CD14-positive monocyte (primary cell): ENCODE measurements around the gene MYBPC2. TPM values are rescaled to one million over a fixed set of nuclear protein-coding genes. Genes with fewer than 3 reads are reported as not detected.

Experiments
- DNase-seq, 3 donors: peaks; one replicate each; pipeline ENCODE4 v3.0.0-alpha.2; 2011 to 2022
- H2AFZ ChIP-seq: 2 replicates; pipeline ENCODE4 v1.6.0; 2012; ENCODE audit warnings: mild to moderate bottlenecking, low read depth, low read length, inconsistent platforms; ENCODE audit not compliant: insufficient read depth, poor library complexity, severe bottlenecking
- H3K27ac ChIP-seq, 2 donors: 1 replicate in 1 of 2; 2 replicates in 1 of 2; pipeline ENCODE4 v1.5.1; 2012 to 2013; ENCODE audit warnings: low read length in 2 of 2, control low read depth in 1 of 2, inconsistent platforms in 1 of 2, low read depth in 1 of 2, mild to moderate bottlenecking in 1 of 2
- H3K27me3 ChIP-seq, 2 donors: one replicate each; pipeline versions ENCODE4 v1.6.0 to v1.6.1; 2011 to 2013; ENCODE audit warnings: low read length in 2 of 2; ENCODE audit not compliant: control insufficient read depth in 2 of 2, insufficient read depth in 2 of 2
- H3K36me3 ChIP-seq, 2 donors: replicated peaks in 1 of 2; 1 replicate in 1 of 2; 2 replicates in 1 of 2; pipeline versions ENCODE4 v1.5.1 to v1.6.1; 2012 to 2013; ENCODE audit warnings: low read length in 2 of 2, control low read depth in 1 of 2, inconsistent platforms in 1 of 2, mild to moderate bottlenecking in 1 of 2; ENCODE audit not compliant: insufficient read depth in 2 of 2, control insufficient read depth in 1 of 2
- H3K4me1 ChIP-seq, 2 donors: 1 replicate in 1 of 2; 2 replicates in 1 of 2; pipeline versions ENCODE4 v1.5.1 to v1.6.1; 2012 to 2013; ENCODE audit warnings: low read length in 2 of 2, control low read depth in 1 of 2, inconsistent platforms in 1 of 2, mild to moderate bottlenecking in 1 of 2, moderate library complexity in 1 of 2; ENCODE audit not compliant: insufficient read depth in 2 of 2, control insufficient read depth in 1 of 2
- H3K4me2 ChIP-seq: replicated peaks from 2 replicates; pipeline ENCODE3; 2012; ENCODE audit warnings: low read length, moderate library complexity, mild to moderate bottlenecking; ENCODE audit not compliant: poor library complexity, severe bottlenecking; ENCODE audit errors: extremely low read depth
- H3K4me3 ChIP-seq, 3 experiments: fragments of 200-600 bp in 1 of 3; sonication (generic) in 1 of 3; replicated peaks in 1 of 3; 1 replicate in 2 of 3; 2 replicates in 1 of 3; pipeline ENCODE4 v1.5.1; 2011 to 2013; ENCODE audit warnings: low read length in 3 of 3, mild to moderate bottlenecking in 3 of 3, control low read depth in 2 of 3, low read depth in 2 of 3, inconsistent platforms in 1 of 3, moderate library complexity in 1 of 3
- H3K79me2 ChIP-seq: 2 replicates; pipeline ENCODE4 v1.6.0; 2012; ENCODE audit warnings: mild to moderate bottlenecking, control low read depth, inconsistent platforms, low read length, moderate library complexity; ENCODE audit not compliant: insufficient read depth
- H3K9ac ChIP-seq: 2 replicates; pipeline ENCODE4 v1.6.0; 2017; ENCODE audit warnings: low read length, mild to moderate bottlenecking; ENCODE audit not compliant: insufficient read depth, poor library complexity, severe bottlenecking
- H3K9me3 ChIP-seq, 2 donors: replicated peaks in 1 of 2; 1 replicate in 1 of 2; 2 replicates in 1 of 2; pipeline versions ENCODE4 v1.5.1 to v1.6.1; 2012 to 2013; ENCODE audit warnings: low read length in 2 of 2, control low read depth in 1 of 2; ENCODE audit not compliant: control insufficient read depth in 1 of 2, insufficient read depth in 1 of 2
- H4K20me1 ChIP-seq: 2 replicates; pipeline ENCODE4 v1.6.0; 2012; ENCODE audit warnings: mild to moderate bottlenecking, low read length, control low read depth, moderate library complexity; ENCODE audit not compliant: insufficient read depth
- H3K27ac Mint-ChIP-seq, 7 donors: one replicate each; pipeline ENCODE4 v1.8.0; 2020; ENCODE audit warnings: mild to moderate bottlenecking in 7 of 7, mixed read lengths in 7 of 7, moderate library complexity in 6 of 7, inconsistent platforms in 2 of 7
- H3K27me3 Mint-ChIP-seq, 3 donors: one replicate each; pipeline ENCODE4 v1.8.0; 2021 to 2022; ENCODE audit warnings: low read depth in 3 of 3, mild to moderate bottlenecking in 3 of 3, mixed read lengths in 3 of 3, moderate library complexity in 3 of 3, inconsistent platforms in 1 of 3
- H3K36me3 Mint-ChIP-seq, 2 donors: one replicate each; pipeline ENCODE4 v1.8.0; 2020; ENCODE audit warnings: mixed read lengths in 2 of 2, inconsistent platforms in 1 of 2, mild to moderate bottlenecking in 1 of 2
- H3K4me1 Mint-ChIP-seq: one replicate; pipeline ENCODE4 v1.8.0; 2020; ENCODE audit warnings: mild to moderate bottlenecking, mixed read lengths
- H3K4me3 Mint-ChIP-seq, 2 donors: one replicate each; pipeline ENCODE4 v1.8.0; 2020; ENCODE audit warnings: mild to moderate bottlenecking in 2 of 2, mixed read lengths in 2 of 2, moderate library complexity in 1 of 2
- H3K9me3 Mint-ChIP-seq, 7 donors: one replicate each; pipeline ENCODE4 v1.8.0; 2020 to 2022; ENCODE audit warnings: mixed read lengths in 7 of 7, mild to moderate bottlenecking in 6 of 7, moderate library complexity in 6 of 7, inconsistent platforms in 2 of 7
- WGBS: methylation state at CpG from one replicate; pipeline ENCODE4 v1.1.5; 2013; ENCODE audit warnings: missing lambda C conversion rate; ENCODE audit not compliant: insufficient coverage; 5-methylcytosine and 5-hydroxymethylcytosine counted together
- intact Hi-C, 2 donors: fragments of 100-400 bp; cut with micrococcal nuclease; formaldehyde crosslinking; loops; one replicate each; pipeline versions ENCODE4 v1.15.0 to v1.15.1; 2023
- polyA plus RNA-seq, 3 donors: library from polyadenylated mRNA; depleted of rRNA in 1 of 3; unstranded in 2 of 3; stranded (reverse) in 1 of 3; fragments of 300-500 nt in 2 of 3; fragments of >200 nt in 1 of 3; fragmentation: Illumina TruSeq in 2 of 3; gene quantifications; 1 replicate in 2 of 3; 2 replicates in 1 of 3; pipeline ENCODE4 v1.2.3, GENCODE V29; 2012 to 2021
- TF ChIP-seq, protein P1 (sequence below): fragments of 200-600 bp; IDR thresholded peaks from one replicate; pipeline ENCODE4 v1.8.0; 2022; ENCODE audit warnings: antibody characterized with exemption, mild to moderate bottlenecking

The MYBPC2 gene
- polyA plus RNA-seq, 3 donors: not detected

DNA sequence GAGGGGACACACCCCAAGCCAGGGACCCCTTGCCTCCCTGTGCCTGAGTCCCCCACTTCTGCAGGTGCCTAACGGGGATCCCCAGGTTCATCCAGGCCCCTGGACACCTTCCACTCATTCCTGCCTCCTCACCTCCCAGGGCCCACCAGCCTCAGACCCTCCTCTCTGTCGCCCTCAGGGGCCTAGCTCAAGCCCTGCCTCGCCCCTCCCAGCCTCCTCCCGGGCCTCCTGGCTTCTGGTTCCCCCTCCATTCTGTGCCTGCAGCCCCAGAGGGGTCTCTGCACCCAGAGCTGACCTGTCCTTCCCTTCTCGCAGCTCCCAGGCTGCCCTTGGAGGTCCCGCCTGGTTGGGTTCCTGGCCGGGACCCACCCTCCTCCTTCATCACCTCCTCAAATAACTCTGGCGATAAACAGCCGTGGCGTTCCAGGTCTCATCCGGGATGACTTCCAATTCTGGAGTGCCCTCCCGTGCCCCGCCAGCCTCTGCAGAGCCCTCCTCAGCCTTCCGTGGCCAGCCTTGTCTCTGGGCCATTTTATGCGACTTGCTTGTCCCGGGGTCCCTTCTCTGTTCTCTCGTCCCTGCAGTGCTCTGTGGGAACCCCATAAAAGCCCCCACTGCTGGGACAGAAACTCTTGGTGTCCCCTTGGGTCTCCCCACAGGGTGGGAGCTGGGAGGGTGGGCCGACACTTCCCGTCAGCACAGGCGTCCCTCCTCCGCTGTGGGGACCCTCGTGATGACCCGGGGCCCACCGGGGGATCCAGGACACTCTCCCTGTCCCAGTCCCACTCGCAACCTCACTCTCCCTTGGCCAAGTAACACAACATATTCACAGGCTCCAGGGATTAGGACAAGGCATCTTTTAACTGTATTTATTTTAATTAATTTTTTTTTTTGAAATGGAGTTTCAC lies 69.1 kb downstream of the MYBPC2 start:
- H3K9ac ChIP-seq: no peak overlapping the region
- 87% methylated on average over 13 of the region's 25 CpGs for WGBS
- no peaks in the 10 kb centered on the region for H3K27me3 ChIP-seq
- H3K9me3 ChIP-seq: no peaks in the 10 kb centered on the region
- no peaks in the 10 kb centered on the region for H3K4me1 ChIP-seq
- intact Hi-C loops: no loop called here
- TF ChIP-seq, protein P1, sequence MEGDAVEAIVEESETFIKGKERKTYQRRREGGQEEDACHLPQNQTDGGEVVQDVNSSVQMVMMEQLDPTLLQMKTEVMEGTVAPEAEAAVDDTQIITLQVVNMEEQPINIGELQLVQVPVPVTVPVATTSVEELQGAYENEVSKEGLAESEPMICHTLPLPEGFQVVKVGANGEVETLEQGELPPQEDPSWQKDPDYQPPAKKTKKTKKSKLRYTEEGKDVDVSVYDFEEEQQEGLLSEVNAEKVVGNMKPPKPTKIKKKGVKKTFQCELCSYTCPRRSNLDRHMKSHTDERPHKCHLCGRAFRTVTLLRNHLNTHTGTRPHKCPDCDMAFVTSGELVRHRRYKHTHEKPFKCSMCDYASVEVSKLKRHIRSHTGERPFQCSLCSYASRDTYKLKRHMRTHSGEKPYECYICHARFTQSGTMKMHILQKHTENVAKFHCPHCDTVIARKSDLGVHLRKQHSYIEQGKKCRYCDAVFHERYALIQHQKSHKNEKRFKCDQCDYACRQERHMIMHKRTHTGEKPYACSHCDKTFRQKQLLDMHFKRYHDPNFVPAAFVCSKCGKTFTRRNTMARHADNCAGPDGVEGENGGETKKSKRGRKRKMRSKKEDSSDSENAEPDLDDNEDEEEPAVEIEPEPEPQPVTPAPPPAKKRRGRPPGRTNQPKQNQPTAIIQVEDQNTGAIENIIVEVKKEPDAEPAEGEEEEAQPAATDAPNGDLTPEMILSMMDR: no peak
- Mint-ChIP-seq H3K36me3 (peaks cover 4 to 6% of the 10 kb centered on the region in 2 donors), H3K27me3 (peaks cover 0 to 2% (median 2%) of the 10 kb centered on the region in 3 donors), H3K4me1 (no peaks in the 10 kb centered on the region), H3K9me3 (no peaks in the 10 kb centered on the region), H3K4me3 (no peak overlapping the region), H3K27ac (no peak overlapping the region)
- no peaks in the 10 kb centered on the region for H3K79me2 ChIP-seq
- H3K27ac ChIP-seq: no peak overlapping the region
- no peak for DNase-seq
- no peak overlapping the region for H3K4me2 ChIP-seq
- no peaks in the 10 kb centered on the region for H4K20me1 ChIP-seq
- no peaks in the 10 kb centered on the region for H3K36me3 ChIP-seq
- H3K4me3 ChIP-seq: no peak overlapping the region
- no peak overlapping the region for H2AFZ ChIP-seq

DNA sequence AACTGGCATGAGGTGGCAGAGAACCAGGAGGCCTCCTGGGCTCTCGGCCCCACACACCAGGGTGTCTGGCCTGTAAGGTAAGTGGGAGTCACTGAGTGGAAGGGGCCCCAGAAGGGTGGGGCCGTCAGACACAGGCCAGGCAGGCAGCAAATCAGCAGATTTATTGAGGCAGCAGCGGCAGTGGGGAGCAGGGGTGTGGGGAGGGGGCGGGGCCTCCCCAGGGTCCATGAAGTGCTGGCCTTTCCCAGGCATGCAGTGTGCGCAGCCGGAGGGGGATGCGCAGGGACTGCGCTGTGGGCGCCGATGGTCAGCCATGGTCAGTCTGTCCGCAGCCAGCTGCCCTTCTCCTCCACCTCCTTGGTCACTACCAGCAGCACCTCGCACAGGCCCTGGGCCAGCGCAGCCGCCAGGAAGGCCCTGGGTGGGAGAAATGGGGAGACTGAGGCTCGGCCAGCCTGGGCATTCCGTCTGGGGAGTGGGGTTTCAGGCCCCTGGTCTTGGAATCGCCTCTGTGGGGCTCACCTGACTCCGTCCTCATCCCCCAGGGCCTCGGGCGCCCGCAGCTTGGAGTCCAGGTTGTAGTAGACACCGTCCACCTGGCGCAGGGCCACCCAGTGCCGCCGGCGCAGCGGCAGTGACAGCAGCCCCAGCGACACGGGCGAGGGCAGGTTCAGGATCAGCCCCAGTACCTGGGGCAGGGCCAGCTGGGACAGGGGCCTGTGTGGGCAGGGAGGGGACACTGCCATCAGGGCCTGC lies 73.3 kb downstream of the MYBPC2 start:
- no peaks in the 10 kb centered on the region for H4K20me1 ChIP-seq
- Mint-ChIP-seq H3K36me3 (peaks cover 13% of the 10 kb centered on the region in 2 donors), H3K9me3 (no peaks in the 10 kb centered on the region), H3K27me3 (peaks cover 0 to 5% (median 2%) of the 10 kb centered on the region in 3 donors), H3K27ac (no peak overlapping the region), H3K4me1 (peaks cover 9% of the 10 kb centered on the region), H3K4me3 (no peak overlapping the region)
- peaks cover 8 to 10% of the 10 kb centered on the region in 2 donors for H3K4me1 ChIP-seq
- TF ChIP-seq, protein P1: no peak
- H3K27me3 ChIP-seq: no peaks in the 10 kb centered on the region
- H3K36me3 ChIP-seq: no peaks in the 10 kb centered on the region
- intact Hi-C loops: no loop called here
- DNase-seq: no peak
- H3K9ac ChIP-seq: no peak overlapping the region
- no peak overlapping the region for H3K4me3 ChIP-seq
- no peak overlapping the region for H3K27ac ChIP-seq
- H2AFZ ChIP-seq: no peak overlapping the region
- H3K4me2 ChIP-seq: no peak overlapping the region
- peaks cover 4% of the 10 kb centered on the region for H3K79me2 ChIP-seq
- no peaks in the 10 kb centered on the region for H3K9me3 ChIP-seq
- WGBS: 99% methylated on average over 24 of the region's 30 CpGs
